Activated CD8-positive, alpha-beta T cell treated with anti-CD3 and anti-CD28 coated beads for 36 hours (primary cell): ENCODE results near the gene IAPP. TPM values are rescaled to one million over a fixed set of nuclear protein-coding genes. Genes with fewer than 3 reads are reported as not detected.
"Not testable (repeated sequence)": the region's sequence is repeated elsewhere in the genome, so short reads cannot be mapped to it uniquely, and the experiment has no call there.

ENCODE experiments used
- ATAC-seq: fragments of 200-7000 bp; cut with Tn5 transposase; one replicate; pipeline ENCODE4 v1.10.0; 2021; ENCODE audit warnings: mild to moderate bottlenecking, moderate library complexity
- CTCF ChIA-PET: fragments of 350-600 bp; sonication (Branson Sonifier 250); formaldehyde crosslinking; loops from one replicate; lab custom pipeline; 2021; ENCODE audit warnings: antibody characterized with exemption; lab: Charles Lee
- POLR2A ChIA-PET: fragments of 350-600 bp; sonication (Branson Sonifier 250); formaldehyde crosslinking; loops from one replicate; lab custom pipeline; 2021; ENCODE audit warnings: antibody characterized with exemption; lab: Charles Lee
- DNase-seq: peaks from one replicate; pipeline ENCODE4 v3.0.0-alpha.2; 2020
- H3K27ac Mint-ChIP-seq: one replicate; pipeline ENCODE4 v1.8.0; 2021; ENCODE audit warnings: mild to moderate bottlenecking, mixed read lengths
- H3K27me3 Mint-ChIP-seq: one replicate; pipeline ENCODE4 v1.8.0; 2021; ENCODE audit warnings: mixed read lengths
- H3K36me3 Mint-ChIP-seq: one replicate; pipeline ENCODE4 v1.8.0; 2021; ENCODE audit warnings: low read depth, mixed read lengths
- H3K4me1 Mint-ChIP-seq: one replicate; pipeline ENCODE4 v1.8.0; 2021; ENCODE audit warnings: low read depth, mixed read lengths
- H3K4me3 Mint-ChIP-seq: one replicate; pipeline ENCODE4 v1.8.0; 2021; ENCODE audit warnings: mild to moderate bottlenecking, moderate library complexity, mixed read lengths
- H3K9me3 Mint-ChIP-seq: one replicate; pipeline ENCODE4 v1.8.0; 2021; ENCODE audit warnings: mixed read lengths
- CTCF ChIP-seq: fragments of 200-600 bp; IDR thresholded peaks from one replicate; pipeline ENCODE4 v1.8.0; 2022; ENCODE audit warnings: antibody characterized with exemption, mild to moderate bottlenecking
- intact Hi-C: fragments of 100-400 bp; cut with micrococcal nuclease; formaldehyde crosslinking; loops from one replicate; pipeline ENCODE4 v1.10.0; 2022
- total RNA-seq, 2 experiments: library from RNA; stranded (reverse); gene quantifications; one replicate each; pipeline ENCODE4 v1.2.3, GENCODE V29; 2021

The IAPP gene
- total RNA-seq, 2 experiments from 2014 or later = not detected

- ChIA-PET CTCF (no interaction called here), POLR2A (no interaction called here)
- intact Hi-C loops = no loop called here
- H3K27ac Mint-ChIP-seq = no peak overlapping the region
- no peaks in the 10 kb centered on the region for H3K9me3 Mint-ChIP-seq
- DNase-seq = no peak
- peak; percentile 34 for ATAC-seq
- H3K4me3 Mint-ChIP-seq = no peak overlapping the region
- peaks cover 9% of the 10 kb centered on the region for H3K27me3 Mint-ChIP-seq
- peaks cover 13% of the 10 kb centered on the region for H3K4me1 Mint-ChIP-seq
- no peaks in the 10 kb centered on the region for H3K36me3 Mint-ChIP-seq
- TF ChIP-seq CTCF = no peak
Observed at GRCh38 chr12:21392384-21392783, 19.7 kb downstream of the IAPP start.

GRCh38 chr12:21394828-21395626 lies 22.3 kb downstream of the IAPP start:
- ATAC-seq, DNase-seq, CTCF ChIA-PET, intact Hi-C loops, H3K4me3 Mint-ChIP-seq, H3K27me3 Mint-ChIP-seq, H3K9me3 Mint-ChIP-seq, POLR2A ChIA-PET, H3K36me3 Mint-ChIP-seq, H3K27ac Mint-ChIP-seq: not testable (repeated sequence)
- peaks cover 13% of the 10 kb centered on the region for H3K4me1 Mint-ChIP-seq

GRCh38 chr12:21413369-21414277 lies 40.9 kb downstream of the IAPP start:
- H3K4me3 Mint-ChIP-seq = no peak overlapping the region
- H3K27me3 Mint-ChIP-seq = peaks cover 14% of the 10 kb centered on the region
- POLR2A ChIA-PET = no interaction called here
- ATAC-seq = no peak
- intact Hi-C loops = no loop called here
- H3K36me3 Mint-ChIP-seq = no peaks in the 10 kb centered on the region
- TF ChIP-seq CTCF = no peak
- CTCF ChIA-PET = no interaction called here
- H3K9me3 Mint-ChIP-seq = no peaks in the 10 kb centered on the region
- no peak for DNase-seq
- no peak overlapping the region for H3K27ac Mint-ChIP-seq
- H3K4me1 Mint-ChIP-seq = no peaks in the 10 kb centered on the region

- Mint-ChIP-seq H3K36me3 (no peaks in the 10 kb centered on the region), H3K4me1 (no peaks in the 10 kb centered on the region), H3K27ac (no peak overlapping the region), H3K27me3 (peaks cover 14% of the 10 kb centered on the region), H3K9me3 (no peaks in the 10 kb centered on the region), H3K4me3 (no peak overlapping the region)
- intact Hi-C loops = no loop called here
- POLR2A ChIA-PET = no interaction called here
- DNase-seq = no peak
- CTCF ChIA-PET = no interaction called here
- ATAC-seq = no peak
- no peak for TF ChIP-seq CTCF
Observed at GRCh38 chr12:21416511-21417121, 43.9 kb downstream of the IAPP start.

GRCh38 chr12:21418398-21418797 lies 45.7 kb downstream of the IAPP start:
- H3K4me1 Mint-ChIP-seq = not testable (repeated sequence)

GRCh38 chr12:21419009-21419699 lies 46.5 kb downstream of the IAPP start:
- H3K9me3 Mint-ChIP-seq, H3K27ac Mint-ChIP-seq, POLR2A ChIA-PET, H3K4me3 Mint-ChIP-seq, DNase-seq, H3K4me1 Mint-ChIP-seq, intact Hi-C loops, H3K36me3 Mint-ChIP-seq, ATAC-seq: not testable (repeated sequence)
- CTCF ChIA-PET = interaction anchor here (1.1 kb wide), 1 partner anchor 171 kb away, joined by 3 read pairs; no protein-coding TSS in a partner anchor
- peaks cover 14% of the 10 kb centered on the region for H3K27me3 Mint-ChIP-seq

More at GRCh38 chr12:21418398-21418797, 45.7 kb downstream of the IAPP start:
- H3K27ac Mint-ChIP-seq, ATAC-seq, DNase-seq, H3K36me3 Mint-ChIP-seq, POLR2A ChIA-PET, H3K4me3 Mint-ChIP-seq, H3K9me3 Mint-ChIP-seq, intact Hi-C loops: not testable (repeated sequence)
- peaks cover 14% of the 10 kb centered on the region for H3K27me3 Mint-ChIP-seq
- CTCF ChIA-PET = interaction anchor here (1.1 kb wide), 1 partner anchor 170 kb away, joined by 3 read pairs; no protein-coding TSS in a partner anchor
